A549 (cell line): ENCODE results near the gene OR51F2.
"Not testable (repeated sequence)": the region's sequence is repeated elsewhere in the genome, so short reads cannot be mapped to it uniquely, and the experiment has no call there.

Experiments
- BHLHE40 ChIP-seq: IDR thresholded peaks from 2 replicates; pipeline ENCODE4 v1.6.1; 2012; ENCODE audit warnings: low read depth, low read length, inconsistent platforms
- CEBPB ChIP-seq, 2 experiments: fragments of >200 bp in 1 of 2; sonication (Bioruptor Twin) in 1 of 2; formaldehyde crosslinking in 1 of 2; IDR thresholded peaks; 2 replicates each; pipeline ENCODE4 v1.6.1; 2012 to 2016
- EHF ChIP-seq: fragments of 250-450 bp; sonication (Bioruptor Pico); IDR thresholded peaks from 2 replicates; pipeline ENCODE4 v1.5.0; 2020; ENCODE audit warnings: mild to moderate bottlenecking
- HDAC2 ChIP-seq: fragments of 200-600 bp; sonication (generic); IDR thresholded peaks from 2 replicates; pipeline ENCODE4 v1.6.1; 2016
- JUNB ChIP-seq: fragments of >200 bp; sonication (Bioruptor Twin); formaldehyde crosslinking; IDR thresholded peaks from 2 replicates; pipeline ENCODE4 v1.6.1; 2016
- MAFK ChIP-seq: fragments of 450-650 bp; IDR thresholded peaks from 2 replicates; pipeline ENCODE4 v1.6.1; 2014; ENCODE audit not compliant: partially characterized antibody
- NPAS2 ChIP-seq: fragments of 250-450 bp; sonication (Bioruptor Pico); IDR thresholded peaks from 2 replicates; pipeline ENCODE4 v1.8.0; 2022; ENCODE audit warnings: mild to moderate bottlenecking, moderate library complexity, borderline replicate concordance
- POLR2A ChIP-seq: IDR thresholded peaks from 2 replicates; pipeline ENCODE4 v1.6.1; 2012; ENCODE audit warnings: mild to moderate bottlenecking, low read length
- RAD21 ChIP-seq, 2 experiments: fragments of >200 bp in 1 of 2; sonication (Bioruptor Twin) in 1 of 2; formaldehyde crosslinking in 1 of 2; IDR thresholded peaks in 1 of 2; conservative IDR thresholded peaks in 1 of 2; 2 replicates in 1 of 2; 3 replicates in 1 of 2; pipeline ENCODE4 v1.6.1; 2012 to 2018; ENCODE audit warnings: inconsistent platforms in 1 of 2
- RNF2 ChIP-seq: fragments of 200-600 bp; sonication (generic); IDR thresholded peaks from 2 replicates; pipeline ENCODE4 v1.6.1; 2016; ENCODE audit warnings: low read depth, mild to moderate bottlenecking, antibody characterized with exemption, moderate library complexity, borderline replicate concordance
- SMC3 ChIP-seq: fragments of >200 bp; sonication (Bioruptor Twin); formaldehyde crosslinking; IDR thresholded peaks from 3 replicates; pipeline ENCODE4 v1.6.1; 2018; ENCODE audit warnings: inconsistent platforms
- USF2 ChIP-seq: fragments of 450-650 bp; IDR thresholded peaks from 2 replicates; pipeline ENCODE4 v1.6.1; 2014; ENCODE audit warnings: antibody characterized with exemption
- TF ChIP-seq, protein P1 (sequence below): fragments of >200 bp; sonication (Bioruptor Twin); formaldehyde crosslinking; IDR thresholded peaks from 3 replicates; pipeline ENCODE4 v1.5.1; 2016
- TF ChIP-seq, protein P2 (sequence below): fragments of 200-600 bp; sonication (generic); IDR thresholded peaks from 2 replicates; pipeline ENCODE4 v1.6.1; 2016; ENCODE audit warnings: antibody characterized with exemption, mild to moderate bottlenecking, moderate library complexity

GRCh38 chr11:4801316-4801715 lies 19.8 kb upstream of the OR51F2 start:
- TF ChIP-seq, protein P1, sequence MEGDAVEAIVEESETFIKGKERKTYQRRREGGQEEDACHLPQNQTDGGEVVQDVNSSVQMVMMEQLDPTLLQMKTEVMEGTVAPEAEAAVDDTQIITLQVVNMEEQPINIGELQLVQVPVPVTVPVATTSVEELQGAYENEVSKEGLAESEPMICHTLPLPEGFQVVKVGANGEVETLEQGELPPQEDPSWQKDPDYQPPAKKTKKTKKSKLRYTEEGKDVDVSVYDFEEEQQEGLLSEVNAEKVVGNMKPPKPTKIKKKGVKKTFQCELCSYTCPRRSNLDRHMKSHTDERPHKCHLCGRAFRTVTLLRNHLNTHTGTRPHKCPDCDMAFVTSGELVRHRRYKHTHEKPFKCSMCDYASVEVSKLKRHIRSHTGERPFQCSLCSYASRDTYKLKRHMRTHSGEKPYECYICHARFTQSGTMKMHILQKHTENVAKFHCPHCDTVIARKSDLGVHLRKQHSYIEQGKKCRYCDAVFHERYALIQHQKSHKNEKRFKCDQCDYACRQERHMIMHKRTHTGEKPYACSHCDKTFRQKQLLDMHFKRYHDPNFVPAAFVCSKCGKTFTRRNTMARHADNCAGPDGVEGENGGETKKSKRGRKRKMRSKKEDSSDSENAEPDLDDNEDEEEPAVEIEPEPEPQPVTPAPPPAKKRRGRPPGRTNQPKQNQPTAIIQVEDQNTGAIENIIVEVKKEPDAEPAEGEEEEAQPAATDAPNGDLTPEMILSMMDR, result not testable (repeated sequence)
- TF ChIP-seq JUNB; EHF (CRISPR knock-in tag); NPAS2 (CRISPR knock-in tag); MAFK; HDAC2; BHLHE40; POLR2A; SMC3; RAD21 (conservative IDR thresholded peaks at IDR 0.05 in 1 of 2, IDR thresholded peaks at IDR 0.05 in 1 of 2); CEBPB (IDR thresholded peaks at IDR 0.05); USF2; RNF2: not testable (repeated sequence)
- TF ChIP-seq, protein P2, sequence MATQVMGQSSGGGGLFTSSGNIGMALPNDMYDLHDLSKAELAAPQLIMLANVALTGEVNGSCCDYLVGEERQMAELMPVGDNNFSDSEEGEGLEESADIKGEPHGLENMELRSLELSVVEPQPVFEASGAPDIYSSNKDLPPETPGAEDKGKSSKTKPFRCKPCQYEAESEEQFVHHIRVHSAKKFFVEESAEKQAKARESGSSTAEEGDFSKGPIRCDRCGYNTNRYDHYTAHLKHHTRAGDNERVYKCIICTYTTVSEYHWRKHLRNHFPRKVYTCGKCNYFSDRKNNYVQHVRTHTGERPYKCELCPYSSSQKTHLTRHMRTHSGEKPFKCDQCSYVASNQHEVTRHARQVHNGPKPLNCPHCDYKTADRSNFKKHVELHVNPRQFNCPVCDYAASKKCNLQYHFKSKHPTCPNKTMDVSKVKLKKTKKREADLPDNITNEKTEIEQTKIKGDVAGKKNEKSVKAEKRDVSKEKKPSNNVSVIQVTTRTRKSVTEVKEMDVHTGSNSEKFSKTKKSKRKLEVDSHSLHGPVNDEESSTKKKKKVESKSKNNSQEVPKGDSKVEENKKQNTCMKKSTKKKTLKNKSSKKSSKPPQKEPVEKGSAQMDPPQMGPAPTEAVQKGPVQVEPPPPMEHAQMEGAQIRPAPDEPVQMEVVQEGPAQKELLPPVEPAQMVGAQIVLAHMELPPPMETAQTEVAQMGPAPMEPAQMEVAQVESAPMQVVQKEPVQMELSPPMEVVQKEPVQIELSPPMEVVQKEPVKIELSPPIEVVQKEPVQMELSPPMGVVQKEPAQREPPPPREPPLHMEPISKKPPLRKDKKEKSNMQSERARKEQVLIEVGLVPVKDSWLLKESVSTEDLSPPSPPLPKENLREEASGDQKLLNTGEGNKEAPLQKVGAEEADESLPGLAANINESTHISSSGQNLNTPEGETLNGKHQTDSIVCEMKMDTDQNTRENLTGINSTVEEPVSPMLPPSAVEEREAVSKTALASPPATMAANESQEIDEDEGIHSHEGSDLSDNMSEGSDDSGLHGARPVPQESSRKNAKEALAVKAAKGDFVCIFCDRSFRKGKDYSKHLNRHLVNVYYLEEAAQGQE, result not testable (repeated sequence)
